Endodermal cell (in vitro differentiated cells): ENCODE results near the gene POM121L2. TPM values are rescaled to one million over a fixed set of nuclear protein-coding genes. Genes with fewer than 3 reads are reported as not detected.

ENCODE experiments used
- DNase-seq: peaks from one replicate; pipeline ENCODE4 v3.0.0-alpha.2; 2017
- H3K27ac ChIP-seq: 2 replicates; pipeline ENCODE4 v1.5.1; 2013; ENCODE audit warnings: mild to moderate bottlenecking, low read depth, low read length, moderate library complexity
- H3K27me3 ChIP-seq: 2 replicates; pipeline ENCODE4 v1.6.1; 2013; ENCODE audit warnings: mild to moderate bottlenecking, low read length, moderate library complexity; ENCODE audit not compliant: insufficient read depth, control insufficient read depth, poor library complexity, severe bottlenecking
- H3K36me3 ChIP-seq: 2 replicates; pipeline ENCODE4 v1.7.0; 2013; ENCODE audit warnings: mild to moderate bottlenecking, low read length, moderate library complexity; ENCODE audit not compliant: control insufficient read depth, insufficient read depth
- H3K4me1 ChIP-seq: one replicate; pipeline ENCODE4 v1.7.0; 2013; ENCODE audit warnings: low read length; ENCODE audit not compliant: control insufficient read depth, insufficient read depth
- H3K4me3 ChIP-seq: 2 replicates; pipeline ENCODE4 v1.5.1; 2013; ENCODE audit warnings: mild to moderate bottlenecking, low read length, moderate library complexity
- H3K9ac ChIP-seq: 2 replicates; pipeline ENCODE4 v1.6.1; 2013; ENCODE audit warnings: mild to moderate bottlenecking, low read length, moderate library complexity; ENCODE audit not compliant: poor library complexity, severe bottlenecking; ENCODE audit errors: extremely low read depth
- H3K9me3 ChIP-seq: 2 replicates; pipeline ENCODE4 v1.6.1; 2013; ENCODE audit warnings: mild to moderate bottlenecking, low read length, moderate library complexity; ENCODE audit not compliant: control insufficient read depth
- H3K27ac Mint-ChIP-seq: 2 replicates; pipeline ENCODE4 v1.8.0; 2020; ENCODE audit warnings: mixed read lengths
- H3K27me3 Mint-ChIP-seq: 2 replicates; pipeline ENCODE4 v1.8.0; 2021; ENCODE audit warnings: mild to moderate bottlenecking, mixed read lengths; ENCODE audit not compliant: insufficient read depth
- H3K36me3 Mint-ChIP-seq: 2 replicates; pipeline ENCODE4 v1.8.0; 2020; ENCODE audit warnings: low read depth, mixed read lengths
- H3K4me1 Mint-ChIP-seq: 2 replicates; pipeline ENCODE4 v1.8.0; 2020; ENCODE audit warnings: mixed read lengths
- H3K4me3 Mint-ChIP-seq: 2 replicates; pipeline ENCODE4 v1.8.0; 2020; ENCODE audit warnings: mild to moderate bottlenecking, moderate library complexity, mixed read lengths
- H3K9me3 Mint-ChIP-seq: 2 replicates; pipeline ENCODE4 v1.8.0; 2020; ENCODE audit warnings: mild to moderate bottlenecking, mixed read lengths
- CTCF ChIP-seq: fragments of 200-600 bp; sonication (generic); conservative IDR thresholded peaks from 2 replicates; pipeline ENCODE4 v1.5.0; 2021; ENCODE audit warnings: antibody characterized with exemption, mild to moderate bottlenecking
- WGBS, 2 experiments: methylation state at CpG; one replicate each; pipeline versions ENCODE4 v1.1.5 to v1.1.7; 2013; ENCODE audit warnings: missing lambda C conversion rate in 2 of 2, mixed read lengths in 1 of 2; ENCODE audit not compliant: insufficient coverage in 1 of 2, insufficient read length in 1 of 2; 5-methylcytosine and 5-hydroxymethylcytosine counted together
- total RNA-seq, 2 donors: library from RNA; stranded (reverse); fragmentation: NEBNext Ultra II Directional in 1 of 2; extraction: Animal tissue kit (Norgen Biotek cat#: 25700) in 1 of 2; gene quantifications; 2 replicates in 1 of 2; 3 replicates in 1 of 2; pipeline ENCODE4 v1.2.1, GENCODE V29; 2021

The POM121L2 gene
- total RNA-seq, 2 donors from 2014 or later, result 0.20 TPM; not detected in 1

- Histone ChIP-seq H3K4me1 (no peaks in the 10 kb centered on the region), H3K36me3 (no peaks in the 10 kb centered on the region), H3K4me3 (peak overlapping the region; percentile 94), H3K27ac (no peak overlapping the region), H3K9me3 (no peaks in the 10 kb centered on the region), H3K27me3 (peaks cover 48% of the 10 kb centered on the region), H3K9ac (peak overlapping the region; percentile 63)
- Mint-ChIP-seq H3K4me3 (peak overlapping the region; percentile 81), H3K9me3 (no peaks in the 10 kb centered on the region), H3K36me3 (no peaks in the 10 kb centered on the region), H3K4me1 (peaks cover 5% of the 10 kb centered on the region), H3K27me3 (peaks cover 39% of the 10 kb centered on the region), H3K27ac (peak overlapping the region; percentile 69)
- no peak for TF ChIP-seq CTCF
- WGBS, 2 experiments, result 0 to 1% methylated on average over 7 to 17 of the region's 17 CpGs
- peak; percentile 85 for DNase-seq
Measured at GRCh38 chr6:27280064-27280539, 32.0 kb downstream of the POM121L2 start.

GRCh38 chr6:27279513-27280063 lies 32.5 kb downstream of the POM121L2 start:
- H3K36me3 Mint-ChIP-seq, result no peaks in the 10 kb centered on the region
- H3K27me3 Mint-ChIP-seq, result peaks cover 43% of the 10 kb centered on the region
- peaks cover 1% of the 10 kb centered on the region for H3K4me1 Mint-ChIP-seq
- WGBS, 2 experiments, result 3 to 6% methylated on average over 15 to 24 of the region's 24 CpGs
- peak overlapping the region; percentile 94 for H3K4me3 ChIP-seq
- H3K9ac ChIP-seq, result peak overlapping the region; percentile 32
- no peaks in the 10 kb centered on the region for H3K9me3 ChIP-seq
- H3K36me3 ChIP-seq, result no peaks in the 10 kb centered on the region
- no peak for TF ChIP-seq CTCF
- H3K9me3 Mint-ChIP-seq, result no peaks in the 10 kb centered on the region
- DNase-seq, result peak; percentile 84
- H3K27me3 ChIP-seq, result peaks cover 43% of the 10 kb centered on the region
- H3K27ac ChIP-seq, result no peak overlapping the region
- no peaks in the 10 kb centered on the region for H3K4me1 ChIP-seq
- peak overlapping the region; percentile 81 for H3K4me3 Mint-ChIP-seq
- peak overlapping the region; percentile 63 for H3K27ac Mint-ChIP-seq

- DNase-seq, result peak; percentile 88
- peak overlapping the region; percentile 71 for H3K4me3 ChIP-seq
- H3K27me3 Mint-ChIP-seq, result peaks cover 53% of the 10 kb centered on the region
Measured at GRCh38 chr6:27275025-27275956, 36.8 kb downstream of the POM121L2 start.

More at GRCh38 chr6:27275025-27275956, 36.8 kb downstream of the POM121L2 start:
- no peaks in the 10 kb centered on the region for H3K36me3 Mint-ChIP-seq
- Histone ChIP-seq H3K27me3 (peaks cover 9% of the 10 kb centered on the region), H3K9me3 (no peaks in the 10 kb centered on the region), H3K36me3 (no peaks in the 10 kb centered on the region), H3K27ac (no peak overlapping the region), H3K4me1 (no peaks in the 10 kb centered on the region), H3K9ac (no peak overlapping the region)
- no peak for TF ChIP-seq CTCF
- H3K9me3 Mint-ChIP-seq, result no peaks in the 10 kb centered on the region
- no peaks in the 10 kb centered on the region for H3K4me1 Mint-ChIP-seq
- peak overlapping the region; percentile 58 for H3K4me3 Mint-ChIP-seq
- 26 to 38% methylated on average over 27 to 34 of the region's 36 CpGs for WGBS, 2 experiments
- H3K27ac Mint-ChIP-seq, result no peak overlapping the region
